GM18909 (cell line): ENCODE results near the gene PHLDB2.

Source experiments
- ATAC-seq: cut with Tn5 transposase; IDR thresholded peaks from one replicate; pipeline ENCODE4 v1.9.1; 2021; ENCODE audit warnings: mild to moderate bottlenecking; ENCODE audit not compliant: unreplicated experiment, poor library complexity

The PHLDB2 gene

GRCh38 chr3:111980716-111981456 lies 121.8 kb downstream of the PHLDB2 start:
- ATAC-seq = no peak

GRCh38 chr3:111981457-111981763 lies 122.3 kb downstream of the PHLDB2 start:
- ATAC-seq = no peak

GRCh38 chr3:111984636-111985298 lies 125.7 kb downstream of the PHLDB2 start:
- ATAC-seq = no peak

GRCh38 chr3:111986800-111987199 lies 127.7 kb downstream of the PHLDB2 start:
- ATAC-seq = no peak

GRCh38 chr3:111989061-111989678 lies 130.1 kb downstream of the PHLDB2 start:
- ATAC-seq = peak; percentile 93

- no peak for ATAC-seq
Observed at GRCh38 chr3:111993038-111993437, 134.0 kb downstream of the PHLDB2 start.

- peak; percentile 47 for ATAC-seq
Observed at GRCh38 chr3:111998636-111999483, 139.8 kb downstream of the PHLDB2 start, which contains the start of gene TAGLN3. Gene TAGLN3 (plus strand): TSS chr3:111998922. CDS start chr3:111999423, 501 bp downstream.

GRCh38 chr3:111999484-112000324 lies 140.6 kb downstream of the PHLDB2 start:
- ATAC-seq = no peak

- ATAC-seq = no peak
Observed at GRCh38 chr3:112000367-112000771, 141.3 kb downstream of the PHLDB2 start.

GRCh38 chr3:112000966-112001365 lies 141.9 kb downstream of the PHLDB2 start:
- ATAC-seq = no peak

GRCh38 chr3:112001526-112001925 lies 142.5 kb downstream of the PHLDB2 start:
- ATAC-seq = no peak

- ATAC-seq = no peak
Observed at GRCh38 chr3:112002096-112002971, 143.3 kb downstream of the PHLDB2 start.

- ATAC-seq = no peak
Observed at GRCh38 chr3:112003321-112004080, 144.4 kb downstream of the PHLDB2 start.

GRCh38 chr3:112004187-112004586 lies 145.1 kb downstream of the PHLDB2 start:
- ATAC-seq = no peak

- ATAC-seq = no peak
Observed at GRCh38 chr3:112004669-112005068, 145.6 kb downstream of the PHLDB2 start.

- ATAC-seq = no peak
Observed at GRCh38 chr3:112005091-112005672, 146.1 kb downstream of the PHLDB2 start.

GRCh38 chr3:112007633-112008032 lies 148.6 kb downstream of the PHLDB2 start:
- no peak for ATAC-seq

- no peak for ATAC-seq
Observed at GRCh38 chr3:112009670-112010069, 150.6 kb downstream of the PHLDB2 start.
